Fibroblast of lung (primary cell): ENCODE measurements around the gene STEAP1. TPM values are rescaled to one million over a fixed set of nuclear protein-coding genes. Genes with fewer than 3 reads are reported as not detected.

Experiments
- DNase-seq, 2 donors: peaks; one replicate each; pipeline versions ENCODE4 v3.0.0 to v3.0.0-alpha.2; 2010; ENCODE audit warnings: low read depth in 2 of 2
- H2AFZ ChIP-seq: 2 replicates; pipeline ENCODE4 v1.5.1; 2012; ENCODE audit warnings: low read length, control low read depth, inconsistent platforms
- H3K27ac ChIP-seq: 2 replicates; pipeline ENCODE4 v1.5.1; 2011; ENCODE audit warnings: low read length, control low read depth; ENCODE audit not compliant: insufficient read depth
- H3K27me3 ChIP-seq: 2 replicates; pipeline ENCODE4 v1.5.1; 2011; ENCODE audit warnings: mild to moderate bottlenecking, low read length; ENCODE audit not compliant: control insufficient read depth, insufficient read depth
- H3K36me3 ChIP-seq: 2 replicates; pipeline ENCODE4 v1.5.1; 2011; ENCODE audit warnings: low read length; ENCODE audit not compliant: control insufficient read depth, insufficient read depth
- H3K4me1 ChIP-seq: 2 replicates; pipeline ENCODE4 v1.5.1; 2011; ENCODE audit warnings: low read length; ENCODE audit not compliant: control insufficient read depth, insufficient read depth; ENCODE audit errors: extremely low read depth
- H3K4me2 ChIP-seq: 2 replicates; pipeline ENCODE4 v1.5.1; 2011; ENCODE audit warnings: low read length, control low read depth; ENCODE audit not compliant: insufficient read depth; ENCODE audit errors: extremely low read depth
- H3K4me3 ChIP-seq, 4 experiments: fragments of 200-600 bp in 1 of 4; sonication (generic) in 1 of 4; replicated peaks in 1 of 4; 2 replicates each; pipeline ENCODE4 v1.5.1; 2011 to 2016; ENCODE audit warnings: low read length in 4 of 4, low read depth in 3 of 4, mild to moderate bottlenecking in 3 of 4, control low read depth in 2 of 4, inconsistent platforms in 1 of 4, mixed read lengths in 1 of 4; ENCODE audit not compliant: insufficient read depth in 1 of 4; ENCODE audit errors: control extremely low read depth in 1 of 4
- H3K79me2 ChIP-seq: 2 replicates; pipeline ENCODE4 v1.5.1; 2012; ENCODE audit warnings: mild to moderate bottlenecking, low read length, inconsistent platforms; ENCODE audit not compliant: control insufficient read depth, insufficient read depth
- H3K9ac ChIP-seq: 2 replicates; pipeline ENCODE4 v1.5.1; 2011; ENCODE audit warnings: mild to moderate bottlenecking, low read length, control low read depth; ENCODE audit not compliant: insufficient read depth
- H3K9me3 ChIP-seq: 2 replicates; pipeline ENCODE4 v1.5.1; 2012; ENCODE audit warnings: low read depth, low read length; ENCODE audit not compliant: control insufficient read depth, insufficient read depth
- H4K20me1 ChIP-seq: 2 replicates; pipeline ENCODE4 v1.5.1; 2011; ENCODE audit warnings: low read length; ENCODE audit not compliant: control insufficient read depth, insufficient read depth; ENCODE audit errors: extremely low read depth
- CTCF ChIP-seq, 2 donors: IDR thresholded peaks in 1 of 2; conservative IDR thresholded peaks in 1 of 2; 1 replicate in 1 of 2; 2 replicates in 1 of 2; pipeline ENCODE4 v1.5.1; 2011 to 2012; ENCODE audit warnings: low read length in 2 of 2, control low read depth in 1 of 2, inconsistent platforms in 1 of 2, low read depth in 1 of 2, mild to moderate bottlenecking in 1 of 2
- EZH2 ChIP-seq: IDR thresholded peaks from 2 replicates; pipeline ENCODE4 v1.5.1; 2012; ENCODE audit warnings: low read length, control low read depth, mild to moderate bottlenecking; ENCODE audit errors: missing control alignments
- polyA plus RNA-seq, 2 donors: library from polyadenylated mRNA; depleted of rRNA in 1 of 2; stranded (reverse) in 1 of 2; unstranded in 1 of 2; fragments of >200 nt; gene quantifications; 2 replicates each; pipeline ENCODE4 v1.2.1, GENCODE V29; 2011 to 2012; ENCODE audit warnings: missing spikeins in 1 of 2
- total RNA-seq: library from RNA; depleted of rRNA; stranded (reverse); fragments of >200 nt; gene quantifications from 2 replicates; pipeline ENCODE4 v1.2.1, GENCODE V29; 2014

The STEAP1 gene
- total and polyA plus RNA-seq, 2 donors (not counting 1 experiment from before 2014, with no cell fraction given): 26.1 to 60.9 TPM

GRCh38 chr7:90210475-90210874 is 56.2 kb downstream of the STEAP1 start:
- H3K9ac ChIP-seq: no peak overlapping the region
- H3K4me1 ChIP-seq: peaks cover 2% of the 10 kb centered on the region
- no peaks in the 10 kb centered on the region for H3K27me3 ChIP-seq
- DNase-seq: no peak
- no peak overlapping the region for H3K27ac ChIP-seq
- TF ChIP-seq EZH2 (no peak), CTCF (conservative IDR thresholded peaks at IDR 0.05 in 1 of 2, IDR thresholded peaks at IDR 0.05 in 1 of 2; ENCODE audit: low read depth in 1 of 2, low read length in 2 of 2) (no peak)
- no peaks in the 10 kb centered on the region for H3K36me3 ChIP-seq
- H2AFZ ChIP-seq: no peak overlapping the region
- H4K20me1 ChIP-seq: no peaks in the 10 kb centered on the region
- no peaks in the 10 kb centered on the region for H3K79me2 ChIP-seq
- H3K9me3 ChIP-seq: no peaks in the 10 kb centered on the region
- peak overlapping the region; percentile 87 for H3K4me2 ChIP-seq
- peak overlapping the region in 1 of 4 experiments; percentile 92 for H3K4me3 ChIP-seq

GRCh38 chr7:90210981-90211380 is 56.7 kb downstream of the STEAP1 start:
- H3K27ac ChIP-seq: peak overlapping the region; percentile 67
- no peaks in the 10 kb centered on the region for H4K20me1 ChIP-seq
- H2AFZ ChIP-seq: peak overlapping the region; percentile 53
- no peaks in the 10 kb centered on the region for H3K36me3 ChIP-seq
- TF ChIP-seq CTCF (conservative IDR thresholded peaks at IDR 0.05 in 1 of 2, IDR thresholded peaks at IDR 0.05 in 1 of 2; ENCODE audit: low read depth in 1 of 2, low read length in 2 of 2): no peak
- TF ChIP-seq EZH2: no peak
- H3K79me2 ChIP-seq: no peaks in the 10 kb centered on the region
- DNase-seq: peak in 1 of 2 donors; percentile 17
- H3K9me3 ChIP-seq: no peaks in the 10 kb centered on the region
- H3K4me3 ChIP-seq: peak overlapping the region; percentile 53 to 92 (median 56)
- no peaks in the 10 kb centered on the region for H3K27me3 ChIP-seq
- peak overlapping the region; percentile 87 for H3K4me2 ChIP-seq
- peak overlapping the region; percentile 33 for H3K9ac ChIP-seq
- H3K4me1 ChIP-seq: peaks cover 2% of the 10 kb centered on the region

GRCh38 chr7:90211391-90212148 is 57.3 kb downstream of the STEAP1 start, which contains the start of gene STEAP2:
TSS of gene STEAP2 (plus strand) at chr7:90211740. CDS start at chr7:90225083, 13,343 bp downstream.
- H3K79me2 ChIP-seq: no peaks in the 10 kb centered on the region
- H2AFZ ChIP-seq: peak within 1 kb of the TSS; percentile 88
- H3K9me3 ChIP-seq: no peaks in the 10 kb centered on the region
- no peaks in the 10 kb centered on the region for H3K27me3 ChIP-seq
- H3K9ac ChIP-seq: peak within 1 kb of the TSS; percentile 70
- no peaks in the 10 kb centered on the region for H3K36me3 ChIP-seq
- peak; percentile 92 to 95 for DNase-seq
- H3K4me3 ChIP-seq: peak within 1 kb of the TSS; percentile 56 to 92 (median 68)
- no peaks in the 10 kb centered on the region for H4K20me1 ChIP-seq
- peaks cover 2% of the 10 kb centered on the region for H3K4me1 ChIP-seq
- TF ChIP-seq EZH2: no peak
- peak; percentile 46 to 59 for TF ChIP-seq CTCF (conservative IDR thresholded peaks at IDR 0.05 in 1 of 2, IDR thresholded peaks at IDR 0.05 in 1 of 2; ENCODE audit: low read depth in 1 of 2, low read length in 2 of 2)
- peak within 1 kb of the TSS; percentile 67 for H3K27ac ChIP-seq
- H3K4me2 ChIP-seq: peak within 1 kb of the TSS; percentile 96
